Measurements from ENCODE around the gene SFMBT1.

SFMBT1 gene

GRCh38 chr3:52894756-52895155 lies 151.1 kb downstream of the SFMBT1 start:
- no peaks in the 10 kb centered on the region for H4K20me1 ChIP-seq (ENCODE audit: insufficient read depth)
- H3K4me2 ChIP-seq: no peak overlapping the region
- no peaks in the 10 kb centered on the region for H3K4me1 ChIP-seq (ENCODE audit: low read depth, poor library complexity, severe bottlenecking)
- H3K36me3 ChIP-seq (ENCODE audit: insufficient read depth): no peaks in the 10 kb centered on the region
- H3K4me3 ChIP-seq (IDR thresholded peaks at IDR 0.05; ENCODE audit: insufficient read depth, low read depth, low read length): no peak overlapping the region
- H3K27ac ChIP-seq: no peak overlapping the region
- no peak overlapping the region for H2AFZ ChIP-seq (ENCODE audit: low read depth)
- H3K79me2 ChIP-seq (ENCODE audit: insufficient read depth, low read depth): no peaks in the 10 kb centered on the region
- no peaks in the 10 kb centered on the region for H3K27me3 ChIP-seq (ENCODE audit: insufficient read depth, low read depth)
- no peak overlapping the region for H3K9ac ChIP-seq
- TF ChIP-seq CTCF (conservative IDR thresholded peaks at IDR 0.05; ENCODE audit: low read depth, low read length): no peak

DNA sequence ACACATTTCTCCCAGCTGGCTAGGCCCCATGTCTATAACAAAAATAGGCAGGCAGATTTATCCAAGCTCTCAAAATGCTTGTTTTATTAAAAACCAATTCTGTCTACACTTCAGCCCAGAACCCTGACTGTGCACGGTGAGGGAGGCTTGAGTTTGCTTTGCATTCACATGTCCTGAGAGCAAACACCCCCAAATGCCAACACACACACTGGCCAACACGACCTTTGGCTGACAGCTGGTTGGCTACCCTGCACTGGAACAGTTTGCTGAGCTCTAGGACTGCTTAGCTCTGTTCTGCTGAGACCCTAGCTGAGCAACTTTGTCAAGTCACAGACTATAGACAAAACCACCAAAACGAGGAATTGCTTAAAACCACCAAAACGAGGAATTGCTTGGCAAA lies 152.2 kb downstream of the SFMBT1 start:
- H4K20me1 ChIP-seq (ENCODE audit: insufficient read depth): no peaks in the 10 kb centered on the region
- no peak overlapping the region for H2AFZ ChIP-seq (ENCODE audit: low read depth)
- no peak overlapping the region for H3K27ac ChIP-seq
- H3K36me3 ChIP-seq (ENCODE audit: insufficient read depth): no peaks in the 10 kb centered on the region
- H3K27me3 ChIP-seq (ENCODE audit: insufficient read depth, low read depth): no peaks in the 10 kb centered on the region
- H3K4me2 ChIP-seq: no peak overlapping the region
- no peak overlapping the region for H3K9ac ChIP-seq
- no peaks in the 10 kb centered on the region for H3K4me1 ChIP-seq (ENCODE audit: low read depth, poor library complexity, severe bottlenecking)
- no peaks in the 10 kb centered on the region for H3K79me2 ChIP-seq (ENCODE audit: insufficient read depth, low read depth)
- TF ChIP-seq CTCF (conservative IDR thresholded peaks at IDR 0.05; ENCODE audit: low read depth, low read length): no peak
- H3K4me3 ChIP-seq (IDR thresholded peaks at IDR 0.05; ENCODE audit: insufficient read depth, low read depth, low read length): no peak overlapping the region

GRCh38 chr3:52892625-52893311 lies 153.1 kb downstream of the SFMBT1 start:
- Histone ChIP-seq H3K9ac (no peak overlapping the region), H4K20me1 (ENCODE audit: insufficient read depth) (no peaks in the 10 kb centered on the region), H3K4me2 (no peak overlapping the region), H3K27me3 (ENCODE audit: insufficient read depth, low read depth) (no peaks in the 10 kb centered on the region), H3K36me3 (ENCODE audit: insufficient read depth) (no peaks in the 10 kb centered on the region), H3K79me2 (ENCODE audit: insufficient read depth, low read depth) (no peaks in the 10 kb centered on the region), H3K27ac (no peak overlapping the region), H3K4me1 (ENCODE audit: low read depth, poor library complexity, severe bottlenecking) (no peaks in the 10 kb centered on the region), H3K4me3 (IDR thresholded peaks at IDR 0.05; ENCODE audit: insufficient read depth, low read depth, low read length) (no peak overlapping the region), H2AFZ (ENCODE audit: low read depth) (no peak overlapping the region)
- TF ChIP-seq CTCF (conservative IDR thresholded peaks at IDR 0.05; ENCODE audit: low read depth, low read length): no peak

DNA sequence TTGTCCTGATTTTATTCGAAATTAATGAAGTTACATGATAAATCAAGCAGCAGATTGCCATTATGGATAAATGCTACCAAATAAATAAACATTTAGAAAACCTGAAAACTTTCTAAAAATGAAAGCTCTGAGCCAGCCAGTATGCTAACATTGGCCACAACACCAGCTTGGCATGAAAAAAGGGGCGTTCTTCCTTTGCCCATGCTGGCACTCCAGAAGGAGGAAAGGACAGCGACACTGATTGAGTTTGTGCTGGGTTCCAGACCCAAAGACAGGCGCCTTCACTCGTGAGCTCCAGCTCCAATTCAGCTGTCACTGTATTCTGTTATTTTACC lies 153.6 kb downstream of the SFMBT1 start:
- Histone ChIP-seq H3K4me1 (ENCODE audit: low read depth, poor library complexity, severe bottlenecking) (no peaks in the 10 kb centered on the region), H4K20me1 (ENCODE audit: insufficient read depth) (no peaks in the 10 kb centered on the region), H3K9ac (no peak overlapping the region), H3K36me3 (ENCODE audit: insufficient read depth) (no peaks in the 10 kb centered on the region), H3K79me2 (ENCODE audit: insufficient read depth, low read depth) (no peaks in the 10 kb centered on the region), H3K4me3 (IDR thresholded peaks at IDR 0.05; ENCODE audit: insufficient read depth, low read depth, low read length) (no peak overlapping the region), H3K4me2 (no peak overlapping the region), H3K27me3 (ENCODE audit: insufficient read depth, low read depth) (no peaks in the 10 kb centered on the region), H3K27ac (no peak overlapping the region), H2AFZ (ENCODE audit: low read depth) (no peak overlapping the region)
- no peak for TF ChIP-seq CTCF (conservative IDR thresholded peaks at IDR 0.05; ENCODE audit: low read depth, low read length)

Data from KMS-11 (cell line).